GM06990 (cell line): ENCODE results near the gene MRPL36.

ENCODE experiments used
- DNase-seq: peaks from one replicate; pipeline ENCODE4 v3.0.0-alpha.2; 2011; ENCODE audit not compliant: insufficient read length; ENCODE audit errors: extremely low read depth
- H3K27me3 ChIP-seq: replicated peaks from 2 replicates; pipeline ENCODE4 v1.6.0; 2011; ENCODE audit warnings: low read length; ENCODE audit not compliant: control insufficient read depth, insufficient read depth
- H3K36me3 ChIP-seq: 2 replicates; pipeline ENCODE4 v1.5.1; 2011; ENCODE audit warnings: low read length; ENCODE audit not compliant: control insufficient read depth, insufficient read depth
- H3K4me3 ChIP-seq: replicated peaks from 2 replicates; pipeline ENCODE4 v1.5.1; 2011; ENCODE audit warnings: low read depth, mild to moderate bottlenecking, control low read depth, low read length
- CTCF ChIP-seq: IDR thresholded peaks from 2 replicates; pipeline ENCODE4 v1.5.1; 2011; ENCODE audit warnings: low read length, control low read depth, mild to moderate bottlenecking, inconsistent platforms; ENCODE audit not compliant: insufficient read depth, poor library complexity, severe bottlenecking

Gene MRPL36

GRCh38 chr5:1780614-1780930 is 19.1 kb downstream of the MRPL36 start:
- Histone ChIP-seq H3K27me3 (no peaks in the 10 kb centered on the region), H3K4me3 (no peak overlapping the region), H3K36me3 (no peaks in the 10 kb centered on the region)
- DNase-seq, result no peak
- TF ChIP-seq CTCF, result no peak

- no peak for DNase-seq
- TF ChIP-seq CTCF, result no peak
- Histone ChIP-seq H3K4me3 (no peak overlapping the region), H3K27me3 (no peaks in the 10 kb centered on the region), H3K36me3 (no peaks in the 10 kb centered on the region)
Measured at GRCh38 chr5:1779782-1780613, 19.6 kb downstream of the MRPL36 start.

DNA sequence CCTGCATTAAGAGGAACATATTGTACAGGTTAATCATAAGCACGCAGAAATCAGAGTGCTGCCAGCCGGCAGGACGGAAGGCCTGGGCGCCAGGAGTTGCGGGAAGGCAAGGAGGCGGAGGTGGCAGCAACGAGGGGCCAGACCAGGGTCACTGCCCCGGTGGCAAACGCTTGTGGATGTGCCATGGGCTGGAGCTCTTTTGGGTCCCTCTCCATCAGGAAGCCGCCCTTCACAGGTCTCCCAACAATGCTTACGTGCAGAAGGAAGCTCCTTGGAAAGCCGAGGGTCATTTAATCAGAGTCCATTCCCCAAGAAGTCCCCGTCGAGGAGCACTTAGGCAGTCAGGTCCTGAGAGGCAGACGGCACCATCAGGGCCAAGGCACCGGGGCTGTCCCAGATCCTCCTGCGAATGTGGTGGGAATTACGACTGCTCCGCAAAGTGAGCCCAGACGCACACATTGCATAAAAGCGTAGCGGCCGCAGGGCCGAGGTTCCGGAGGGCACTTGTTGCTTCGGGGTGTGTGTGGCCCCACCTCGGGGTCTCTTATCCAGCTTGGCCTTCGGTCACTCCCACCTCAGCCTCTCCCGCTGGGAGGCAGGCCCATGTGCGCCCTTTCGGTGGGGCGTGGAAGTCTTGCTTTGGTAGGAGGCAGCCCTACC is 20.5 kb downstream of the MRPL36 start:
- Histone ChIP-seq H3K27me3 (no peaks in the 10 kb centered on the region), H3K4me3 (no peak overlapping the region), H3K36me3 (no peaks in the 10 kb centered on the region)
- no peak for TF ChIP-seq CTCF
- DNase-seq, result no peak

DNA sequence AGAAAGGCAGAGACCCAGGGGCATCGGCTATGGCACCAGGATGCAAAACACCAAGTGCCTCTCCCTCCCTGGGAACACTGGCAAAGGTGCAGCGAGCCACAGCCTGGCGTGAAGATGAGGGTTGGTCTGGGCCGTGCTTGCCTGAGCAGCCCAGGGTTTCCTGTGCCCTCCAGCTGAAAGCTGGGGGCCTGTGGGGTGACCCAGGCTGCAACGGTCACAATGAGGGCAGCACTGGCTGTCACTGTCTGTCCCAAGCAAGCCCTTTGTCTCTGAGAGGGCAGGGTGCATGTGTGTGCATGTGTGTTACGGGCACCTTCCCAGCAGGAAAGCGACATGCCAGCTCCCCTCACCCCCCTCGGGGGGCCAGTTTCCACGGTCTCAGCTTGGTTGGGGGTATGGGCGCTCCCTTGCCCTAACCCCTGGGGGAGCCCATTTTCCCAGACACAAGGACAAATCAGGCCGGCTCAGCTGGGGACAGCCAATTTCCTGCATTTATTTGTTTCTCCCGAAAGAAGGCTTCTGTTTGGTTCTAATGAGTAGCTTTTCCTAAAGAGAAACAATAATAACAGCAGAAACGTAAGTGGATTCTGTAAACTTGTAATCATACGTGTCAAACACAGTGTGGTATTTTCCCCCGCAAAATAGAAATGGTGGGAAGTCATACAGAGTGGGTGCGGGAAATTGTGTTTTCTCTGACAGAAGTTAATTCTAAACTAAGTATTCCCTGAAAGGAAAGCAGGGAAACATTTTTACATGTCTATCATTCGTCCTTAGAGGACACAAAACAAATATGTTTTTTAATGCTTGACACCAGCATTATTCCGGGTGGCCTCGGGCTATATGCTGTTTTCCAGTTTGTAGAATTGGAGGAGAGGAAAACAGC is 21.3 kb downstream of the MRPL36 start:
- Histone ChIP-seq H3K36me3 (no peaks in the 10 kb centered on the region), H3K27me3 (no peaks in the 10 kb centered on the region), H3K4me3 (no peak overlapping the region)
- no peak for TF ChIP-seq CTCF
- no peak for DNase-seq

DNA sequence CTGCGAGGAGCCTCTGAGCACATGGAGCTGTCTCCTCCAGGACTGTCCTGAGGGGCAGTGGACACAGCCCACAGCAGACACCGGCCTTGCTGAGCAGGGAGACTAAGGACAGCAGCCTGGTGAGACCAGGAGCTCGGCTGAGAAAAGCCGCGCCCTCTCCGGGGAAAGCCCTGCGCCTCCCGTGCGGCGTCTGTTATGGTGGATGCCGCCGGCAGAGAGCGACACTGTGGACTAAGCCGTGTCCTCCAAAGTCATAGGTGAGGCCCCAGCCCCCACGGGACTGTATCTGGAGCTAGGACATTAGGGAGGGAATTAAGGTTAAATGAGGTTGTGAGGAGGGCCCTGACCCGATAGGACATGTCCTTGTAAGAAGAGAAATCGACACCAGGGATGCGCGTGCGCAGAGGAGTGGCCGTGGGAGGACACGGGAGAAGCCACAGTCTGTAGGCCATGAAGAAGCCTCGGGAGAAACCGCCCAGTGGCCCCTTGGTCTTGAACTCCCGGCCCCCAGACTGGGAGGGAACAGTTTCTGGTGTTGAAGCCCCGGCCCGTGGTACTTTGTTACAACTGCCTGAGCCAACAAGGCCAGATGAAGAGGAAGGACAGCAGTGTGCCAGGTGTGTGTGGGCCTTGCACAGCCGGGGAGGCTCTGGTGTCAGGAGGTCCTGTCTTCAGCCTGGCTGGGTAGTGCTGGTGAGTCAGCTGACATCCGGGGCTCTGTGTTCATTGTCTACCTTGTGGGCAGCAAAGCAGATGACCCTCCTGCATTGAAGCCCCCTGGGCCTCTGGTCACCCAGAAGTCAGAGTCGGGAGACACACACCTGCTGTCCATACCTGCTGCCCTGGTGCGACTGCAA is 22.1 kb downstream of the MRPL36 start:
- H3K36me3 ChIP-seq, result no peaks in the 10 kb centered on the region
- no peak for TF ChIP-seq CTCF
- no peak for DNase-seq
- H3K4me3 ChIP-seq, result no peak overlapping the region
- no peaks in the 10 kb centered on the region for H3K27me3 ChIP-seq
